GM21786 (cell line): ENCODE measurements around the gene FAM209B.
"Not testable (repeated sequence)": the region's sequence is repeated elsewhere in the genome, so short reads cannot be mapped to it uniquely, and the experiment has no call there.

ENCODE experiments used
- ATAC-seq: cut with Tn5 transposase; IDR thresholded peaks from one replicate; pipeline ENCODE4 v1.9.1; 2021; ENCODE audit not compliant: unreplicated experiment

The FAM209B gene

GRCh38 chr20:56532946-56533345, at the start of gene FAM209B:
TSS of gene FAM209B (plus strand) at chr20:56533246. CDS start at chr20:56533342, 96 bp downstream.
- not testable (repeated sequence) for ATAC-seq

- ATAC-seq, result no peak
Measured at GRCh38 chr20:56483970-56484369, 49.1 kb upstream of the FAM209B start.

- ATAC-seq, result no peak
Measured at GRCh38 chr20:56487216-56487615, 45.8 kb upstream of the FAM209B start.

- ATAC-seq, result no peak
Measured at GRCh38 chr20:56488566-56488965, 44.5 kb upstream of the FAM209B start.

- ATAC-seq, result no peak
Measured at GRCh38 chr20:56501116-56501515, 31.9 kb upstream of the FAM209B start.

- ATAC-seq, result no peak
Measured at GRCh38 chr20:56503916-56504315, 29.1 kb upstream of the FAM209B start.

- no peak for ATAC-seq
Measured at GRCh38 chr20:56504373-56505005, 28.6 kb upstream of the FAM209B start.

- ATAC-seq, result no peak
Measured at GRCh38 chr20:56506103-56506502, 26.9 kb upstream of the FAM209B start.

GRCh38 chr20:56511926-56512325, 21.1 kb upstream of the FAM209B start:
- ATAC-seq, result no peak

GRCh38 chr20:56513161-56514150, 19.6 kb upstream of the FAM209B start:
- no peak for ATAC-seq

- no peak for ATAC-seq
Measured at GRCh38 chr20:56516631-56517030, 16.4 kb upstream of the FAM209B start.

GRCh38 chr20:56517211-56517610, 15.8 kb upstream of the FAM209B start:
- no peak for ATAC-seq

GRCh38 chr20:56517641-56518040, 15.4 kb upstream of the FAM209B start:
- ATAC-seq, result no peak

- ATAC-seq, result no peak
Measured at GRCh38 chr20:56518126-56518525, 14.9 kb upstream of the FAM209B start.

- no peak for ATAC-seq
Measured at GRCh38 chr20:56518721-56519398, 14.2 kb upstream of the FAM209B start.

- no peak for ATAC-seq
Measured at GRCh38 chr20:56519551-56519950, 13.5 kb upstream of the FAM209B start.

GRCh38 chr20:56520180-56520579, 12.9 kb upstream of the FAM209B start:
- no peak for ATAC-seq

- not testable (repeated sequence) for ATAC-seq
Measured at GRCh38 chr20:56520746-56521354, 12.2 kb upstream of the FAM209B start.

GRCh38 chr20:56522311-56522710, 10.7 kb upstream of the FAM209B start:
- ATAC-seq, result no peak

- not testable (repeated sequence) for ATAC-seq
Measured at GRCh38 chr20:56524444-56524843, 8.6 kb upstream of the FAM209B start, which contains the start of gene FAM209A. TSS of gene FAM209A (plus strand) at chr20:56524744. CDS start at chr20:56524809, 65 bp downstream.

GRCh38 chr20:56527521-56527920, 5.5 kb upstream of the FAM209B start:
- no peak for ATAC-seq
